Muscle of back (tissue), 11 donors: Measurements from ENCODE around the gene GNPTAB. TPM values are rescaled to one million over a fixed set of nuclear protein-coding genes. Genes with fewer than 3 reads are reported as not detected.

ENCODE experiments used
- DNase-seq, 3 donors: peaks; one replicate each; pipeline versions ENCODE4 v3.0.0 to v3.0.0-alpha.2; 2013
- polyA plus RNA-seq, 10 donors: library from polyadenylated mRNA; unstranded; fragments of 120-200 nt; gene quantifications; one replicate each; pipeline ENCODE4 v1.2.1, GENCODE V29; 2013; ENCODE audit not compliant: insufficient read length in 10 of 10

Gene GNPTAB
- polyA plus RNA-seq, 10 donors, result 14.5 to 24.3 (median 20.5) TPM

DNA sequence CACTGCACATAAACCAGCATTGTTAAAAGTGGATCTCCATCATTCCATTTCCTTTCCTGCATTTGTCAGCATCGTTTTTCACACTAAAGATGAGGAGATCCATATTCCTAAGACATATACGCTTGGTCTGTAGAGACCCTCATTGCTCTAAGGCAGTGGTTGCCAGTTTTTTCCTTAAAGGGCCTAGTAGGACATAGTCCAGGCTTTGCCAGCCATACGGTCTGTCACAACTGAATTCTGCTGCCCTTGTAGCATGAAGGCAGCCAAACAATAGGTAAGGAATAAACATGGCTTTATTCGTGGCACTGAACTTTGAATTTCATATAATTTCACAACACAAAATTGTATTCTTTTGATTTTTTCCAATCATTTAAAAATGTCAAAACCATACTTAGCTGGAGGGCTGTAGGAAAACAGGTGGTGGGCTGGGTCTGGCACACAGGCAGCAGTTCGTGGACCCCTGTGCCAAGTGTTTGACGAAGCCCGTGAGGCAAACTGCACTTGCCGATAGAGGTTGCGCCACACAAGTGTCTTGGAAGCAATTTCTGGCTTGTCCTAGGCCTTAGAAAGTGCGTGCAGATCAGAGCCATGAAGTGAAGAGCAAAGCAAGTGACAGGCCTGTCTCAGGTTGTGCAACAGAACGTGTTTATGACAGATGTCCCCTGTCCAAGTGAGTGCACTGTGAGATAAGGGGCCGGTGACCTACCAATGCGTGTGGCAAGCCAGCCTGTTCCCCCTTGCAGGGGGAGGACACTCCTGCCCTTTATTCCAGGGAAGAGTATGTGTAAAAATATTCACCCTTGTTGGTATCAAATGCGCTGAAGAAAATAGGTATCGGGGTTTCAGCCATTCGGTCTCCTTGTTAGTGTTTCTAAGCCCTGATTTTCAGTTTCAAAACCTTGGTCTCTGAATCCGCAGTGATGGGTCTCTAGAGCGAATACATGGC is 134.2 kb downstream of the GNPTAB start:
- peak in 2 of 3 donors; percentile 16 to 19 for DNase-seq

GRCh38 chr12:101695706-101696105 is 135.1 kb downstream of the GNPTAB start:
- no peak for DNase-seq

Other genes starting within 250 kb of the GNPTAB start
- 1,000 to 10,000 TPM; 1,375 to 4,608 (median 2,972) TPM for gene MYBPC1, start 236.0 kb downstream of the GNPTAB start, polyA plus RNA-seq
- 10 to 100 TPM; 22.0 to 36.2 (median 27.7) TPM for gene CHPT1, start 133.3 kb downstream of the GNPTAB start, polyA plus RNA-seq
- 1 to 10 TPM in 3 of 10 donors, under 1 TPM in 7; 0.20 to 3.8 (median 0.78) TPM for gene SYCP3, start 91.5 kb downstream of the GNPTAB start, polyA plus RNA-seq
- gene DRAM1, start 46.6 kb upstream of the GNPTAB start, polyA plus RNA-seq, result 1 to 10 TPM; 2.7 to 4.6 (median 4.3) TPM
- gene WASHC3, start 231.0 kb upstream of the GNPTAB start, polyA plus RNA-seq, result 10 to 100 TPM; 30.8 to 46.5 (median 40.0) TPM